ENCODE data around the gene RPL7L1. TPM values are rescaled to one million over a fixed set of nuclear protein-coding genes. Genes with fewer than 3 reads are reported as not detected.
"Not testable (repeated sequence)": the region's sequence is repeated elsewhere in the genome, so short reads cannot be mapped to it uniquely, and the experiment has no call there.

The RPL7L1 gene
- polyA plus RNA-seq, 1 donor = 78.8 TPM

DNA sequence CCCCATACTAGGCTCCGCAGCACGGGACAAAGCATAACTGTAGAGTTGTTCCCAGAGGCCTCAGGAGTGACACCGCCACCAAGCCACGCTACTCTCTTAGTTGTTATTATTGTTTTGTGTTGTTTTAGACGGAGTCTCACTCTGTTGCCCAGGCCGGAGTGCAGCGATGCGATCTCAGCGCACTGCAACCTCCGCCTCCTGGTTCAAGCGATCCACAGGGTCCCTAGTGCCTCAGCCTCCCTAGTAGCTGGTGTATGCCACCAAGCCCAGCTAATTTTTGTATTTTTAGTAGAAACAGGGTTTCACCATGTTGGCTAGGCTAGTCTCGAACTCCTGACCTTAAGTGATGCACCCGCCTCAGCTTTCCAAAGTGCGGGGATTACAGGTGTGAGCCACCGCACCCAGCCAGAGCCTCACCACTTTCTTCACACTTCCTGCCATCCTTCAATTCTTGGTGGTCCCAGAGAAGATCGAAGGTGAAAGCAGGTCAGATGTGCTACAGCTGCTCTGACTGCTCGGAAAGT, 11.8 kb downstream of the RPL7L1 start:
- no peak for DNase-seq (ENCODE audit: low read depth)

GRCh38 chr6:42894041-42894828, 14.8 kb downstream of the RPL7L1 start:
- not testable (repeated sequence) for DNase-seq (ENCODE audit: low read depth)

DNA sequence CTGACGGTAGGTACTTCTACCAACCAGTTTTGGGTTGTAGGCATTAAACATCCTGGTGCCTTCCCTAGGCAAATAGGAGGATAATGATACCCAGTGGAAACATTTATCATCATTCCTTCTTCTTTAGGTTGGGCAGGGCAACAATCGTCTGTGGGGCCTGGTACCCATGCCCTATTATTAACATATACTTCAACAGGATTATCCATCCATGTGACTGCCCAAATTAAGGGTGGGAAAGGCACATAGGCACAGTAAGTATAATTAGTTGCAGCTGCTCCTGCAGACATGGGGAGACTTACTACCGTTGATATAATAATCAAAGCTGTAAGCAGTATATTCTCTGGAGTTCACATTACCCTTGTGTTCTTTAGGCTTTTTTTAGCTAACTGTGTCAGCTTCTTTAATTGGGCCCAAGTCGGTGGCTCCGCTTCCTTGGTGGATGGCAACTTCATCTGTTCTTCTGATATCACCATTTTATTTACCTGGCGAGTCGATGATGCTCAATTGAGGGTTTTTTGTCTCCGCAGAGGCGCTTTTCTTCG, 16.8 kb downstream of the RPL7L1 start:
- DNase-seq (ENCODE audit: low read depth) = no peak

- no peak for DNase-seq (ENCODE audit: low read depth)
These were observed 19.5 kb downstream of the RPL7L1 start for GRCh38 chr6:42898891-42899361.

DNA sequence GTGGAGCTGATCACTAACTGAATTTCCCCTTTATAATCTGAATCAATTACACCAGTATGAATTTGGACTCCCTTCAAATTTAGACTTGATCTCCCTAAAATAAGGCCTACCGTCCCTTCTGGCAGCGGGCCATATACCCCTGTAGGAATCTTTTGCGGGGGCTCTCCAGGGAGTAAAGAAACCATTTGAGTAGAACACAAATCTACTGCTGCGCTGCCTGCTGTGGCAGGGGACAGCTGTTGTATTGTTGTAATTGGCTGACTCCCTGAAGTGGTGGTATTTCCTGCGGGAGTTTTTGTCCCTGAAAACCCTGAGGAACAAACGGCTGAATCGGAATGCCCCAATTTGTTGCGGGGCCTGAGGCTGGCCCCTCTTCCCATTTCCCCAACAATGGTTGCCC, 20.5 kb downstream of the RPL7L1 start:
- no peak for DNase-seq (ENCODE audit: low read depth)

DNA sequence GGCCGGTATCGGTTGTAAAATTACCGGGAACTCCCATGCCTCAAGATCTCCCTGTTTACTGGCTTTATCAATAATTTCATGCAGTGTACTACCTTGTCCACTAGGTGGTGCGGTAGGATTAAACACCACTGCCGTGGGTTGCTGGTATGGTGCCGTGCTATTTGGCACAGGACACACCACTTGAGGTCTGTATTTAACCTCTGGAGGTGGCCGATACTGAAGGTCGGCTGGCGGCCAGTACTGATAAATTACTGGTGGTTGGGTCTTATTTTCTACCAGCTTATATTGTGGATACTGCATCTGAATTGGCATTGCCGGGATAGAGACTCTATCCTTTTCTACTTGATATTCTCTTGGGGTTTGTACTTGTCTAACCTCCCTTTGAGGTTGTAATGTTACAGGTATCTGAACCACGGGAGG, 22.1 kb downstream of the RPL7L1 start:
- peak; percentile 63 for DNase-seq (ENCODE audit: low read depth)

GRCh38 chr6:42902429-42903263, 23.2 kb downstream of the RPL7L1 start:
- not testable (repeated sequence) for DNase-seq (ENCODE audit: low read depth)

DNA sequence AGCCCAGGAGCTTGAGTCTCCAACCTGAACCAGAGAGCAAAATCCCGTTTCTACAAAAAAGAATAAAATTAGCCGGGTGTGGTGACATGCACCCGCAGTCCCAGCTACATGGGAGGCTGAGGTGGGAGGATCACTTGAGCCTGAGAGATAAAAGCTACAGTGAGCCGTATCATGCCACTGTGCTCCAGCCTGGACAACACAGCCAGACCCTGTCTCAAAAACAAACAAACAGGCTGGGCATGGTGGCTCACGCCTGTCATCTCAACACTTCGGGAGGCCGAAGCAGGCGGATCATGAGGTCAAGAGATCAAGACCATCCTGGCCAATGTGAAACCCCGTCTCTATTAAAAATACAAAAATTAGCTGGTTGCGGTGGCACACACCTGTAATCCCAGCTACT, 25.1 kb downstream of the RPL7L1 start:
- no peak for DNase-seq (ENCODE audit: low read depth)

DNA sequence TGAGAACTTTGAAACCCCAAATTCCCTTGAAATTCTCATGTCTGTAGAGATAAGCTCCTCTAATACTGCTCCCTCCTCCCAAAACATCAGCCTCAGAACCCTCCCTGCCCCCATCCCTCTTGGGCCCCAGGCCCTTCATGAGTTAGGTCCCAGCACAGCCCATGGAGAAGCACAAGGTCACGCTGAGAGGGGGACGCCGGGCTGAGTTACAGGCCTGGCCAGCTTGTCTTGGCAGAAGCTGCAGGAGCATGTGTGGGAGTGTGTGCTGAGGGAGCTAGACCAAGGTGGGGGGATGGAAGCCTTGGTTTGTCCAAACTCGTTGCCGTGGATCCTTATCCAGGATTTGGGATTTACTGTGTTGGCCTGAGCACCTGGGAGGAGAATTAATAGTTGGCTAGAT, 27.9 kb downstream of the RPL7L1 start:
- DNase-seq (ENCODE audit: low read depth) = no peak

DNA sequence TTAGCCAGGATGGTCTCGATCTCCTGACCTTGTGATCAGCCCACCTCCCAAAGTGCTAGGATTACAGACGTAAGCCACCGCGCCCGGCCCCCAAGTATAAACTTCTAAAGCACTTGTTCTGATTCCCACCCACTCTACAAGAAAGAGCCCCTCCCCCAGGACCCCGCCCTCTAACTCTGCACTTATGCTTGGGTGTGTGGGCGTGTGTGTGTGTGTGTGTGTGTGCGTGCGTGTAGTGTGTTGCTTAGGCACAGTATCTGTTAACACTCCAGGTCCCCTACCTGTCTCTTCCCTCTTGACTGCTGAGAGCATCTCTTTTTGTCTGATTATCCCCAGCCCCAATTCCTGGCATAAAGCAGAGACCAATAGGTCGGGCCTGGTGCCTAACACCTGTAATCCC, 30.4 kb downstream of the RPL7L1 start:
- no peak for DNase-seq (ENCODE audit: low read depth)

GRCh38 chr6:42911171-42912021, 32.0 kb downstream of the RPL7L1 start:
- DNase-seq (ENCODE audit: low read depth) = no peak

DNA sequence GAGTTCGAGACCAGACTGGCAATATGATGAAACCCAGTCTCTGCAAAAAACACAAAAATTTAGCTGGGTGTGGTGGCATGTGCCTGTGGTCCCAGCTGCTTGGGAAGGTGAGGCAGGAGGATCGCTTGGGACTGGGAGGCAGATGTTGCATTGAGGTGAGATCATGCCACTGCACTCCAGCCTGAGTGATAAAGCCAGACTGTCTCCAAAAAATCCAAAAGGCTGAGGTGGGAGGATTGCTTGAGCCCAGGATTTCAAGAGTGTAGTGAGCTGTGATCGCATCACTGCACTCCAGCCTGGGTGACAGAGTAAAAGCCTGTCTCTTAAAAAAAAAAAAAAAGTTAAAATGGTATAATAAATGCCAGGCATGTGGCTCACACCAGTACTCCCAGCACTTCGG, 35.1 kb downstream of the RPL7L1 start:
- DNase-seq (ENCODE audit: low read depth) = no peak

- no peak for DNase-seq (ENCODE audit: low read depth)
These were observed 36.3 kb downstream of the RPL7L1 start, which contains the start of gene PTCRA for GRCh38 chr6:42915732-42916131. Gene PTCRA (plus strand): TSS chr6:42916053. CDS start chr6:42916070, 17 bp downstream.

DNA sequence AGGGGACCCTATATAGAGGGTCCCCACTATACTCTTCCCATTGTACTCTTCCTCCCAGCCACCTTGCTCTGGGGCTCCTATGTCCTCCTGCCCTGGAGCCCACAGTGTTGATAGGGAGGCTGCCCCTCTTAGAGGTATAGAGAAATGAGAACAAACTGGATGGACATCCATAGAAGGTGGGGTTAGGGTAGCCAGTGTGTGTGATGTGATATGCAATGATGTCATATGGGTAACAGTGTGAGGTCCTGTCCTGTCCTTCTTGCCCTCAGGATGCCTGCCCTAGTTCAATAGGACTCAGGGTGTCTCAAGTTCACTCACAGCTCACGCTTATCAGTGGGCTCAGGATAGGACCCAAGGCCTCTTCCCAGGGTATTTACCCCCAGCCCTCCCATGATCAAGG, 36.9 kb downstream of the RPL7L1 start:
- DNase-seq (ENCODE audit: low read depth) = no peak

DNA sequence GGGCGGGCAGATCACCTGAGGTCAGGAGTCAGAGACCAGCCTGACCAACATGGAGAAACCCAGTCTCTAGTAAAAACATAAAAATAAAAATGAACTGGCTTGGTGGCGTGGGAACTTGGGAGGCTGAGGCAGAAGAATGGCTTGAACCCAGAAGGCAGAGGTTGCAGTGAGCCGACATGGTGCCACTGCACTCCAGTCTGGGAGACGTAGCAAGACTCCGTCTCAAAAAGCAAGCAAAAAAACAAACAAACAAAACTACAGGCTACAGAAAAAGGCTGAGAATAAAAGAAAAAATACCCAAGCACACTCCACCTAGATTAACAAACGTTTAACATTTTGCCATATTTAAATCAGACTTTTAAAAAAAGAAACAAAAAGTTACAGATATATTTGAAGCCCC, 42.4 kb downstream of the RPL7L1 start:
- no peak for DNase-seq (ENCODE audit: low read depth)

DNA sequence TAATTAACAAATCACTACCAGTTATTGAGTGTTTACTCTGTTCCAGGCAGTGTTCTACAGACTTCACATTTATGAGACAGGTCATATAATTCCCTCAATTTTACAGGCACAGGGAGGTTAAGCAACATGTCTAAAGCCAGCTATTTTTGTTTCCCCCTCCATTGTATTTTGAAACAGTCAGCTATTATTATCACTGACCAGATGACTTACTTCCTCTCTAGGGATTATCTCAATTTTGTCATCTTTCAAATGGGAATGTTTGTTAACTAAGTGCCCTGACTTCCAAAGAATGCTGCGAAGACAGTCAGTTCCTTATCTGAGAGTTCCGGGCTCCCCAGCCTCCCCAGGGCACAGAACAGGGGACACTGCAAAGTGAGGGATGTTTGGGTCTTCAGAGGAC, 44.2 kb downstream of the RPL7L1 start:
- no peak for DNase-seq (ENCODE audit: low read depth)

DNA sequence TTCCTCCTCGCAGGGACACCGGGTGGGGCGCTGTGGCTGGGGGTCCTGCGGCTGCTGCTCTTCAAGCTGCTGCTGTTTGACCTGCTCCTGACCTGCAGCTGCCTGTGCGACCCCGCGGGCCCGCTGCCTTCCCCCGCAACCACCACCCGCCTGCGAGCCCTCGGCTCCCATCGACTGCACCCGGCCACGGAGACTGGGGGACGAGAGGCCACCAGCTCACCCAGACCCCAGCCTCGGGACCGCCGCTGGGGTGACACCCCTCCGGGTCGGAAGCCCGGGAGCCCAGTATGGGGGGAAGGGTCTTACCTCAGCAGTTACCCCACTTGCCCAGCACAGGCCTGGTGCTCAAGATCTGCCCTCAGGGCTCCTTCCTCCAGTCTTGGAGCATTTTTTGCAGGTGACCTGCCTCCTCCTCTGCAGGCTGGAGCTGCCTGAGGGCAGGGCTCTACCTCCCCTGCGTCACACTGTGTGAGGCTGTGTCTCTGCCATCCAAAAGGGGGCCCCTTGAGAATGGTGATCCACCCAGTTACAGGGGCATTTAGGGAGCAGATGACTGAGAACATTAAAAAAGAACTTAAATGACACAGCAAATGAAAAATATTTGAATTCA, 45.9 kb downstream of the RPL7L1 start:
- no peak for DNase-seq (ENCODE audit: low read depth)

- DNase-seq (ENCODE audit: low read depth) = peak; percentile 96
These were observed 49.8 kb downstream of the RPL7L1 start, which contains the start of gene CNPY3 for GRCh38 chr6:42928986-42929820. Gene CNPY3 (plus strand): TSS chr6:42929480. CDS start chr6:42929571, 91 bp downstream.

DNA sequence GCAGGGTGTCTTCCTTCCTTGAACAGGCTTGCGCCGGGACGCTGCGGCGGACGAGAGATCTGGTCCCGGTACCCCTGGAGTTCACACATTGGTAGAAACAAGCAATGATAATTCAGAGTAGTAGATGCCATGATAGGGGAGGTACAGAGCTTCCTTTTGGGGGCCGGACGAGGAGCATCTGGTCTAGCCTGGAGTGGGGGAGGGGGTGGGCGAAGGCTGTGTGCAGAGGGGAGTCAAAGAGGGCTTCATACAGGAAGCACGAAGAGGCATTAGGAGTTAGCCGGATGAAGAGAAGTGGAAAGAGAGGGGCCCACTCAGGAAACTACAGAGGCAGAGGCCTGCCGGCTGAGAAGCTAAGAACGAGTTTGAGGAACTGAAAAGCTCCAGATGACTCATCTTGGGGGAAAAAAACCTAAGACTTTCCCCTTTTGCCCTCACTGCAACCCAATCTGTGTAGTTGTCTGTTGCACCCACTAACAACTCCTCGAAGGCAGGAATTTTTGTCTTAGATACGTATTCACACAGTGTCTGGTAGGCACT, 50.5 kb downstream of the RPL7L1 start:
- no peak for DNase-seq (ENCODE audit: low read depth)
